Sigmoid colon (tissue), 7 donors: ENCODE results near the gene KIF26B. TPM values are rescaled to one million over a fixed set of nuclear protein-coding genes. Genes with fewer than 3 reads are reported as not detected.

ENCODE experiments used
- DNase-seq: peaks from one replicate; pipeline ENCODE4 v3.0.0-alpha.2; 2019
- H3K27ac ChIP-seq, 4 donors: fragments of 200-600 bp; sonication (generic); one replicate each; pipeline ENCODE4 v1.5.1; 2016 to 2019; ENCODE audit warnings: mild to moderate bottlenecking in 1 of 4
- H3K27me3 ChIP-seq, 3 donors: fragments of 200-600 bp; sonication (generic); one replicate each; pipeline ENCODE4 v1.5.1; 2019; ENCODE audit warnings: mild to moderate bottlenecking in 1 of 3
- H3K36me3 ChIP-seq, 4 donors: fragments of 200-600 bp; sonication (generic); one replicate each; pipeline ENCODE4 v1.5.1; 2016 to 2019
- H3K4me1 ChIP-seq, 4 donors: fragments of 200-600 bp; sonication (generic); one replicate each; pipeline ENCODE4 v1.5.1; 2017 to 2019
- H3K4me3 ChIP-seq, 4 donors: fragments of 200-600 bp; sonication (generic); one replicate each; pipeline ENCODE4 v1.5.1; 2017 to 2019; ENCODE audit warnings: mild to moderate bottlenecking in 2 of 4, moderate library complexity in 1 of 4
- H3K9me3 ChIP-seq, 4 donors: fragments of 200-600 bp in 3 of 4; sonication (generic) in 3 of 4; one replicate each; pipeline versions ENCODE4 v1.5.1 to v1.6.1; 2013 to 2019
- EP300 ChIP-seq, 4 donors: sonication (generic); formaldehyde crosslinking; IDR thresholded peaks; one replicate each; pipeline ENCODE4 v1.6.1; 2017; ENCODE audit warnings: antibody characterized with exemption in 4 of 4
- POLR2A ChIP-seq, 2 donors: fragments of 450-650 bp; IDR thresholded peaks; one replicate each; pipeline ENCODE4 v1.6.1; 2016; ENCODE audit warnings: antibody characterized with exemption in 2 of 2, mild to moderate bottlenecking in 2 of 2, moderate library complexity in 2 of 2
- POLR2AphosphoS5 ChIP-seq, 4 donors: sonication (generic); formaldehyde crosslinking; IDR thresholded peaks; one replicate each; pipeline ENCODE4 v1.6.1; 2017; ENCODE audit warnings: antibody characterized with exemption in 4 of 4
- WGBS, 2 donors: extraction: QIAGEN DNeasy Blood & Tissue Kit; methylation state at CpG; one replicate each; pipeline ENCODE4 v1.1.7; 2013; 5-methylcytosine and 5-hydroxymethylcytosine counted together
- intact Hi-C: fragments of 100-400 bp; cut with DNase I; formaldehyde crosslinking; loops from one replicate; pipeline ENCODE4 v1.15.1; 2023
- polyA plus RNA-seq, 3 donors: library from polyadenylated mRNA; stranded (reverse); fragments of 200-250 nt; gene quantifications; one replicate each; pipeline ENCODE4 v1.2.3, GENCODE V29; 2013
- total RNA-seq, 4 donors: library from RNA; depleted of rRNA; stranded (reverse); fragments of >200 nt; gene quantifications; one replicate each; pipeline ENCODE4 v1.1.0, GENCODE V29; 2016
- TF ChIP-seq, protein P1 (sequence below), 4 experiments: fragments of 450-650 bp in 3 of 4; fragments of 200-600 bp in 1 of 4; IDR thresholded peaks; one replicate each; pipeline ENCODE4 v1.5.1; 2016 to 2019; ENCODE audit warnings: antibody characterized with exemption in 4 of 4, mild to moderate bottlenecking in 3 of 4, moderate library complexity in 2 of 4
- donor health status: healthy with polysubstance abuse.
- donor health status: Bipolar disorder and iron deficiency.
- donor health status: healthy.

KIF26B gene
- total and polyA plus RNA-seq, 7 donors = under 0.01 to 5.5 (median 1.4) TPM; not detected in 1

DNA sequence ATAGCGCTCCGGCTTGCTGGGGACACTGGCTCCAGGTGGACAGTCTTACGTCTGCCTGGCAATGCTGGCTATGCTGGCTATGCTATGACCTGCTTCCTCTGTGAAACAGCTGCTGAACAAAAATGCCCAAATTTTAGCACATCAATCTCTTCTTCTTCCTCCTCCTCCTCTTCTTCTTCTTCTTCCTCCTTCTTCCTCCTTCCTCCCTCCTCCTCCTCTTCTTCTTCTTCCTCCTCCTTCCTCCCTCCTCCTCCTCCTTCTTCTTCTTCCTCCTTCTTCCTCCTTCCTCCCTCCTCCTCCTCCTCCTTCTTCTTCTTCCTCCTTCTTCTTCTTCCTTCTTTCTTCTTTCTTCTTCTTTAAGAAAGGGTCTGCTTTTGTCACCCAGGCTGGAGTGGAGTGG, 401.3 kb downstream of the KIF26B start:
- intact Hi-C loops = no loop called here
- no peaks in the 10 kb centered on the region for H3K27me3 ChIP-seq
- no peaks in the 10 kb centered on the region for H3K36me3 ChIP-seq
- no peak overlapping the region for H3K27ac ChIP-seq
- no peaks in the 10 kb centered on the region for H3K4me1 ChIP-seq
- 89 to 97% methylated on average over 3 of the region's 3 CpGs for WGBS, 2 donors
- no peak overlapping the region for H3K4me3 ChIP-seq
- H3K9me3 ChIP-seq = no peaks in the 10 kb centered on the region
- TF ChIP-seq EP300 (IDR thresholded peaks at IDR 0.05) (no peak), POLR2A (IDR thresholded peaks at IDR 0.05) (no peak), POLR2AphosphoS5 (IDR thresholded peaks at IDR 0.05) (no peak)
- TF ChIP-seq, protein P1, sequence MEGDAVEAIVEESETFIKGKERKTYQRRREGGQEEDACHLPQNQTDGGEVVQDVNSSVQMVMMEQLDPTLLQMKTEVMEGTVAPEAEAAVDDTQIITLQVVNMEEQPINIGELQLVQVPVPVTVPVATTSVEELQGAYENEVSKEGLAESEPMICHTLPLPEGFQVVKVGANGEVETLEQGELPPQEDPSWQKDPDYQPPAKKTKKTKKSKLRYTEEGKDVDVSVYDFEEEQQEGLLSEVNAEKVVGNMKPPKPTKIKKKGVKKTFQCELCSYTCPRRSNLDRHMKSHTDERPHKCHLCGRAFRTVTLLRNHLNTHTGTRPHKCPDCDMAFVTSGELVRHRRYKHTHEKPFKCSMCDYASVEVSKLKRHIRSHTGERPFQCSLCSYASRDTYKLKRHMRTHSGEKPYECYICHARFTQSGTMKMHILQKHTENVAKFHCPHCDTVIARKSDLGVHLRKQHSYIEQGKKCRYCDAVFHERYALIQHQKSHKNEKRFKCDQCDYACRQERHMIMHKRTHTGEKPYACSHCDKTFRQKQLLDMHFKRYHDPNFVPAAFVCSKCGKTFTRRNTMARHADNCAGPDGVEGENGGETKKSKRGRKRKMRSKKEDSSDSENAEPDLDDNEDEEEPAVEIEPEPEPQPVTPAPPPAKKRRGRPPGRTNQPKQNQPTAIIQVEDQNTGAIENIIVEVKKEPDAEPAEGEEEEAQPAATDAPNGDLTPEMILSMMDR (IDR thresholded peaks at IDR 0.05) = no peak
- no peak for DNase-seq

DNA sequence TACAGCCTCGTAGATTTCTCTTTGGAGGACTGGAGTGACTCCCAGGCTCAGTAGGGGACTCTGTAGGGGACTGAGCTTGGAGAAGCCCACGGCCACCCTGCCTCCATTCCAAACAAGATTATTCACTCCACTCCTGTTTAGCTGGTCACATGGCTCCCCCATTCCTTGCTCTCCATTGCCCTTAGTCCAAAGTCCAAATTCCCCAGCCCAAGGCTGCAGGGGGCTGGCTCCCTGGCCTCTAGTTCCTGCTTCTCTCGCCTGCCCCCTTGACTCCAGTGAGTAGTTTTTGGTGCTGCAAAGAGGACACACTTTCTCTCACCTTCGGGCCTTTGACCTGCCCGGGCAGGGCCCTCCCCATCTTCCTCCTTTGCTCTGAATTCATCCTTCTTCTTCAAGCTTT, 403.3 kb downstream of the KIF26B start:
- H3K9me3 ChIP-seq = no peaks in the 10 kb centered on the region
- TF ChIP-seq, protein P1 (IDR thresholded peaks at IDR 0.05) = no peak
- no peak for TF ChIP-seq EP300 (IDR thresholded peaks at IDR 0.05)
- no peak for TF ChIP-seq POLR2AphosphoS5 (IDR thresholded peaks at IDR 0.05)
- no peak for TF ChIP-seq POLR2A (IDR thresholded peaks at IDR 0.05)
- H3K27ac ChIP-seq = no peak overlapping the region
- intact Hi-C loops = no loop called here
- H3K36me3 ChIP-seq = no peaks in the 10 kb centered on the region
- H3K27me3 ChIP-seq = no peaks in the 10 kb centered on the region
- 48 to 78% methylated on average over 5 of the region's 5 CpGs for WGBS, 2 donors
- no peak overlapping the region for H3K4me3 ChIP-seq
- no peaks in the 10 kb centered on the region for H3K4me1 ChIP-seq
- DNase-seq = no peak

DNA sequence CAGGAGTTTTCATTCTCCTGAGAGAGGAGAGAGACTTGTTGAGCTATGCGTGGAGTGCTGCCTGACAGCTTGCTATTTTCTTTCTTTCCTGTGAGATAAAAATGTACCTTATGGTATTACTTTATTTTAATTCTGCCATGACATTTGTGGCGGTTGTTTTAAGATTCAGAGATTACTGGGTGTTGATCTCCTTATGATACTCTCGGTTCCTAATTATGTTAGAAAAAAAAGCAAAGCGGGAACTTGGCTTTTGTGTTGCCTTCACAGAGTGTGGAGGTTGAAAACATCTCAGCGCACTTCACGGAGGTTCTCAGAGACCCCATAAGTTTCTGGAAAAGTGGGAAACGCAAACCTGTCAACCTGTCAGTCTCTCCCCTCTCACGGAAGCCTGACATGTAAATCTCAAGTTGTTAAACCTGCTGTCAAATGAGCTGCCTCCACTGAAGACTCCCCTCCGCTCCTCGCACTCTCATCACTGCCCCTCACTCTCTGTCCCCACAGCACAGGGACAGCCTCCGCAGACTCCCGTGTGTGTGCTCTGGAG, 405.6 kb downstream of the KIF26B start:
- Histone ChIP-seq H3K4me3 (no peak overlapping the region), H3K4me1 (no peaks in the 10 kb centered on the region), H3K36me3 (no peaks in the 10 kb centered on the region), H3K27ac (no peak overlapping the region), H3K27me3 (no peaks in the 10 kb centered on the region), H3K9me3 (no peaks in the 10 kb centered on the region)
- TF ChIP-seq POLR2A (IDR thresholded peaks at IDR 0.05) (no peak), EP300 (IDR thresholded peaks at IDR 0.05) (no peak), POLR2AphosphoS5 (IDR thresholded peaks at IDR 0.05) (no peak)
- TF ChIP-seq, protein P1 (IDR thresholded peaks at IDR 0.05) = no peak
- no peak for DNase-seq
- intact Hi-C loops = no loop called here
- 81 to 87% methylated on average over 12 of the region's 12 CpGs for WGBS, 2 donors

DNA sequence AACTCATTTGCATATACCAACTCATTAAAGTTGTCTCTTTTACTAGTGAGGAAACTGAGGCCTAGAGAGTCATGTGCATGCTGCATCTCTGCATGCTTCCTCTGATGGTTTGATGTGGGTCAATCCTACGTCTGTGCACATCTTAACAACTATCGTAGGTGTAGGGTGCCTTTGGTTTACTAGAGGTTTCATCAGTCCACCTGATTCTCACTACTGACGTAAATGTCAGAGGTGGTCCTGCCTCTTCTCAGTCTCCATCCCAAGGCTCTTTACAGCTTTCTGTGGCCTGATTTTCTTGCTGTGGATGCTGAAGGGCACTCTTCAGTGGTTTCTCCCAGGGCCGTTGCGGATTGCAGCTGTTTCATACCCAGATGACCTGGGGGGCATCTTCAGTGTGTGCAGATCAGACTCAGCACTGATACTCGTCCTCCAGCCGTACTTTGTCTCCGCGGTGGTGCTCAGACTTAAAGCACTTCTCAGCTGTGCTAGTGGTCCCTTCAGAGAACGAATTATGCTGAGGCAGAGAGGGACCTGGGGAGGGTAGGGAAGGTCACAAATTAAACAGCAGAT, 407.0 kb downstream of the KIF26B start:
- H3K27ac ChIP-seq = no peak overlapping the region
- H3K4me3 ChIP-seq = no peak overlapping the region
- H3K9me3 ChIP-seq = no peaks in the 10 kb centered on the region
- H3K4me1 ChIP-seq = peaks cover 0 to 6% (median 2%) of the 10 kb centered on the region in 4 donors
- intact Hi-C loops = no loop called here
- TF ChIP-seq EP300 (IDR thresholded peaks at IDR 0.05) (no peak), POLR2A (IDR thresholded peaks at IDR 0.05) (no peak), POLR2AphosphoS5 (IDR thresholded peaks at IDR 0.05) (no peak)
- TF ChIP-seq, protein P1 (IDR thresholded peaks at IDR 0.05) = no peak
- DNase-seq = no peak
- WGBS, 2 donors = 74 to 81% methylated on average over 10 of the region's 10 CpGs
- H3K36me3 ChIP-seq = no peaks in the 10 kb centered on the region
- H3K27me3 ChIP-seq = no peaks in the 10 kb centered on the region

DNA sequence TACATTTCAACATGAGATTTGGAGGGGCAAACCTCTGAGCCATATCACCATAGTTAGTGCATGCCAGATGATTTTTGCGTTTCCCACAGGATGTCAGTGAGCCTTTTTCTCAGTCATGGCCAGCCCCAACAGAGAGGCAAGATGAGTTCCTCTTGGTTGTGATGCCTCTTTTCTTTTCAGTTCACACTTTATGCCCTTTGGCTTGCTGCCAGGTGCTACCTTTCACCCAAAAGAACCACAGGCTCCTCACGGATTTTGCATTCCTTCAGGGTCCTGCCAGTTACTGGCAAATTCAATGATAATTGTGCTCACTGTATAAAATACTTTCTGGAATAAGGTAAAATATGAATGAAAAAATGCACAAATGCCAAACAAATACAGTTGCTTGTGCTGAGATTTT, 411.3 kb downstream of the KIF26B start:
- Histone ChIP-seq H3K4me1 (peaks cover 0 to 15% (median 11%) of the 10 kb centered on the region in 4 donors), H3K27ac (no peak overlapping the region), H3K36me3 (no peaks in the 10 kb centered on the region), H3K4me3 (no peak overlapping the region), H3K9me3 (no peaks in the 10 kb centered on the region), H3K27me3 (no peaks in the 10 kb centered on the region)
- no peak for TF ChIP-seq POLR2A (IDR thresholded peaks at IDR 0.05)
- no peak for TF ChIP-seq POLR2AphosphoS5 (IDR thresholded peaks at IDR 0.05)
- TF ChIP-seq, protein P1 (IDR thresholded peaks at IDR 0.05) = no peak
- TF ChIP-seq EP300 (IDR thresholded peaks at IDR 0.05) = no peak
- intact Hi-C loops = no loop called here
- DNase-seq = no peak
- 60 to 86% methylated on average over 2 of the region's 2 CpGs for WGBS, 2 donors
